ENCODE data around the gene SNX30.
"Not testable (repeated sequence)": the region's sequence is repeated elsewhere in the genome, so short reads cannot be mapped to it uniquely, and the experiment has no call there.

Gene SNX30

GRCh38 chr9:112750016-112750763 lies at the start of gene SNX30:
Gene SNX30 (plus strand): TSS chr9:112750760. CDS start chr9:112751002, 242 bp downstream.
- peak; percentile 32 to 65 (median 44) for DNase-seq (ENCODE audit: low read depth in 3 of 3)

GRCh38 chr9:112703304-112703703 lies 47.3 kb upstream of the SNX30 start:
- no peak for DNase-seq (ENCODE audit: low read depth in 3 of 3)

GRCh38 chr9:112705768-112706427 lies 44.7 kb upstream of the SNX30 start:
- no peak for DNase-seq (ENCODE audit: low read depth in 3 of 3)

GRCh38 chr9:112711050-112711689 lies 39.4 kb upstream of the SNX30 start:
- no peak for DNase-seq (ENCODE audit: low read depth in 3 of 3)

GRCh38 chr9:112712678-112713077 lies 37.9 kb upstream of the SNX30 start:
- no peak for DNase-seq (ENCODE audit: low read depth in 3 of 3)

GRCh38 chr9:112717661-112718331 lies 32.8 kb upstream of the SNX30 start, which contains the start of gene INIP:
Gene INIP (minus strand): TSS chr9:112718117. CDS start chr9:112716485, 1,632 bp downstream.
- peak; percentile 94 to 96 (median 96) for DNase-seq (ENCODE audit: low read depth in 3 of 3)

- no peak for DNase-seq (ENCODE audit: low read depth in 3 of 3)
These were observed 31.3 kb upstream of the SNX30 start for GRCh38 chr9:112719241-112719691.

- no peak for DNase-seq (ENCODE audit: low read depth in 3 of 3)
These were observed 30.9 kb upstream of the SNX30 start for GRCh38 chr9:112719696-112720095.

- DNase-seq (ENCODE audit: low read depth in 3 of 3), result no peak
These were observed 30.3 kb upstream of the SNX30 start for GRCh38 chr9:112720113-112720780.

GRCh38 chr9:112722749-112723148 lies 27.8 kb upstream of the SNX30 start:
- DNase-seq (ENCODE audit: low read depth in 3 of 3), result not testable (repeated sequence)

- no peak for DNase-seq (ENCODE audit: low read depth in 3 of 3)
These were observed 24.6 kb upstream of the SNX30 start for GRCh38 chr9:112725961-112726360.

GRCh38 chr9:112726428-112726827 lies 24.1 kb upstream of the SNX30 start:
- DNase-seq (ENCODE audit: low read depth in 3 of 3), result no peak

- DNase-seq (ENCODE audit: low read depth in 3 of 3), result no peak
These were observed 22.2 kb upstream of the SNX30 start for GRCh38 chr9:112728401-112728800.

- DNase-seq (ENCODE audit: low read depth in 3 of 3), result no peak
These were observed 18.6 kb upstream of the SNX30 start for GRCh38 chr9:112731971-112732370.

GRCh38 chr9:112734892-112735291 lies 15.7 kb upstream of the SNX30 start:
- DNase-seq (ENCODE audit: low read depth in 3 of 3), result no peak

GRCh38 chr9:112743216-112743836 lies 7.2 kb upstream of the SNX30 start:
- no peak for DNase-seq (ENCODE audit: low read depth in 3 of 3)

- DNase-seq (ENCODE audit: low read depth in 3 of 3), result no peak
These were observed 6.4 kb upstream of the SNX30 start for GRCh38 chr9:112744177-112744576.

- DNase-seq (ENCODE audit: low read depth in 3 of 3), result no peak
These were observed 3.5 kb upstream of the SNX30 start for GRCh38 chr9:112747094-112747493.

GRCh38 chr9:112750764-112751055 lies 150 bp downstream of the SNX30 start:
- DNase-seq (ENCODE audit: low read depth in 3 of 3), result no peak

GRCh38 chr9:112751056-112751795 lies 666 bp downstream of the SNX30 start:
- peak in 1 of 3 donors; percentile 20 for DNase-seq (ENCODE audit: low read depth in 3 of 3)
